COLO829 (cell line): ENCODE results near the gene GCHFR.

Experiments used
- DNase-seq: peaks from one replicate; pipeline ENCODE4 v3.0.0; 2012; ENCODE audit warnings: low spot score

Gene GCHFR

GRCh38 chr15:40812721-40813425, 49.0 kb downstream of the GCHFR start:
- no peak for DNase-seq

GRCh38 chr15:40815042-40815698, 51.3 kb downstream of the GCHFR start:
- no peak for DNase-seq
